WERI-Rb-1 (cell line): Measurements from ENCODE around the gene LGSN.
A peak's percentile ranks its signal among the peaks of the same experiment; 100 is the strongest.

ENCODE experiments used
- DNase-seq: peaks from one replicate; pipeline ENCODE4 v3.0.0-alpha.2; 2020
- H3K27ac ChIP-seq: fragments of 250-450 bp; sonication (Bioruptor Pico); 2 replicates; pipeline ENCODE4 v1.5.1; 2020; ENCODE audit warnings: mild to moderate bottlenecking, moderate library complexity
- H3K27me3 ChIP-seq: fragments of 250-450 bp; sonication (Bioruptor Pico); 2 replicates; pipeline ENCODE4 v1.5.1; 2021; ENCODE audit warnings: mild to moderate bottlenecking, low read depth, moderate library complexity; ENCODE audit not compliant: insufficient read depth, severe bottlenecking
- H3K36me3 ChIP-seq: fragments of 250-450 bp; sonication (Bioruptor Pico); 2 replicates; pipeline ENCODE4 v1.5.1; 2020; ENCODE audit warnings: mild to moderate bottlenecking, moderate library complexity
- H3K4me3 ChIP-seq: 2 replicates; pipeline ENCODE4 v1.5.1; 2011; ENCODE audit warnings: low read depth, mild to moderate bottlenecking, control low read depth, low read length
- H3K9me3 ChIP-seq: fragments of 250-450 bp; sonication (Bioruptor Pico); 2 replicates; pipeline ENCODE4 v1.5.1; 2021; ENCODE audit warnings: mild to moderate bottlenecking, moderate library complexity; ENCODE audit not compliant: severe bottlenecking
- CTCF ChIP-seq: IDR thresholded peaks from 2 replicates; pipeline ENCODE4 v1.5.1; 2011; ENCODE audit warnings: low read depth, mild to moderate bottlenecking, control low read depth, inconsistent platforms, low read length

The LGSN gene

DNA sequence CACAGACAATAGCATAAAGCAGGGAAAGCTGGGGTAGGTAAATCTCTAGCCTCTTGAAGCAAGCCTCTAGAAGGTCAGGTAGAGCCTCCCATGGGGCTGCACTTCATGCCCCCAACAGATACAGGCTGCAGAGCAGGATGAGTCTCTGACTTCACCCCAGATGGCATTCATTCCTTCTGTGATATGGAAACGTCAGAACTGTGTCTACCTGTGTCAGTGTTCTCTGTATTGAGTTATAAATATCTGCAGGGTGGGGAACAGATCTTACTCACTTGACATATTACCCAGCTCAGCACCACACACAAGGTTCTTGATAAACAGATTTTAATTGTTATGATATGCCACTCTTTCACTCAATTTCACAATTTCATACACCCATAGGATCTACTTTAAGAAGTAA, 2.1 kb downstream of the LGSN start:
- no peak for DNase-seq
- H3K27ac ChIP-seq = no peak overlapping the region
- H3K4me3 ChIP-seq = no peak overlapping the region
- no peak for TF ChIP-seq CTCF
- no peaks in the 10 kb centered on the region for H3K9me3 ChIP-seq
- no peaks in the 10 kb centered on the region for H3K36me3 ChIP-seq
- no peaks in the 10 kb centered on the region for H3K27me3 ChIP-seq

DNA sequence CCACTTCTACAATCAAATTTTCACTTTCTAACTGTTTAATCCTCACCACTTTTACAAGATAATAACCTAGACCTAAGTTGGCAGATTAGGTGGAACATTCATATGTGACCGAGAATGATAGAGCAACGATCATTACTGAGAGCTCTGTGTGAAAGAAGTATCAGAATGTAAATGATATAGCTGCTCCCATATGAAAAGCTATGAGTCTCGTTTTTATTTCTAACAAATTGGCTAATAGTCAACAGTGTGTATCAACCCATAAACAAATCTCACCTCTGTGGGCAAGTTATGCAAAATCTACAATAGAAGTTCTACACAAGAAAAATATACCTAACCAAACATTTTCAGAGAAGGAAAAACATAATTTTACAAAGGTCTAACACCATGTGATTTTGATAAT, 3.7 kb downstream of the LGSN start:
- no peaks in the 10 kb centered on the region for H3K9me3 ChIP-seq
- no peak for DNase-seq
- H3K27me3 ChIP-seq = no peaks in the 10 kb centered on the region
- no peak overlapping the region for H3K27ac ChIP-seq
- no peak overlapping the region for H3K4me3 ChIP-seq
- no peaks in the 10 kb centered on the region for H3K36me3 ChIP-seq
- TF ChIP-seq CTCF = no peak

GRCh38 chr6:63313111-63313510, 6.7 kb downstream of the LGSN start:
- Histone ChIP-seq H3K9me3 (no peaks in the 10 kb centered on the region), H3K36me3 (no peaks in the 10 kb centered on the region), H3K27me3 (no peaks in the 10 kb centered on the region), H3K27ac (no peak overlapping the region), H3K4me3 (no peak overlapping the region)
- no peak for TF ChIP-seq CTCF
- no peak for DNase-seq

DNA sequence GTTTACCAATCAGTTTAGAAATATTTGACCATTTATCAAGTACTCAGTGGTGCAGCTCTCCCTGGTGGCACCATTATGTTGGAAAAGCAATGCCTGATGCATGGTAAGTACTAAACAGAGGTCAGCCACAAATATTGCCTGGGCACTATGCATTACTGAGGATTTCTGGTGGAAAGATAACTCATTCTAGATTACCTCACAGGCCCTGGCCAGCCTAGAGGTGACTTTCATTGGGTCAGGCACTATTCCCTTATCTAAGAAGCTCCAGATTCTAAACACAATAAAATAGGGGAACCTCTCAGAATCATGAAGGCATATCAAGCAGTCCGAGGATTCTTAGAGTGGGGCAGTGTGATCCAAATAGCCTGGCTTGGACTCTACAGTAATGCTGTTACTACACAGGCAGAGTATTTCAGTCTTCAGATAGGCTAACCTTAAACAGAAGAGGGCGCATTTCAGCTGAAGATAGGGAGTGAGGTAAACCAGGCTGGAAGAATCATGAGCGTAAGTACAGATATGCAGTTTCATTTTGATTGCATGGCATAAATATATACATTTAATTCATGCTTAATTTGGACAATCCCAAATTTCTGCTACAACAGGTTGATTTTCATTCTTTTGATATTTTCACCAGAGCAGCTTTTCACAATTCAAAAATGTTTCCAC, 12.1 kb downstream of the LGSN start:
- H3K4me3 ChIP-seq = no peak overlapping the region
- DNase-seq = peak; percentile 27
- H3K27me3 ChIP-seq = no peaks in the 10 kb centered on the region
- peak; percentile 55; the same call in 1 of the 2 replicates for TF ChIP-seq CTCF
- H3K27ac ChIP-seq = no peak overlapping the region
- no peaks in the 10 kb centered on the region for H3K9me3 ChIP-seq
- no peaks in the 10 kb centered on the region for H3K36me3 ChIP-seq

- no peak overlapping the region for H3K27ac ChIP-seq
- no peak for TF ChIP-seq CTCF
- H3K4me3 ChIP-seq = no peak overlapping the region
- H3K27me3 ChIP-seq = no peaks in the 10 kb centered on the region
- no peaks in the 10 kb centered on the region for H3K9me3 ChIP-seq
- no peak for DNase-seq
- H3K36me3 ChIP-seq = no peaks in the 10 kb centered on the region
Observed at GRCh38 chr6:63306420-63306819, 13.4 kb downstream of the LGSN start.

- no peak for DNase-seq
- no peaks in the 10 kb centered on the region for H3K36me3 ChIP-seq
- H3K4me3 ChIP-seq = no peak overlapping the region
- no peaks in the 10 kb centered on the region for H3K27me3 ChIP-seq
- no peak overlapping the region for H3K27ac ChIP-seq
- no peak for TF ChIP-seq CTCF
- H3K9me3 ChIP-seq = no peaks in the 10 kb centered on the region
Observed at GRCh38 chr6:63305277-63305676, 14.5 kb downstream of the LGSN start.
